ENCODE data around the gene EFCAB8. TPM values are rescaled to one million over a fixed set of nuclear protein-coding genes. Genes with fewer than 3 reads are reported as not detected.
"Not testable (repeated sequence)": the region's sequence is repeated elsewhere in the genome, so short reads cannot be mapped to it uniquely, and the experiment has no call there.

Gene EFCAB8
- total RNA-seq, 1 donor from 2014 or later: 0.05 TPM

- no peak for DNase-seq (ENCODE audit: low read depth)
Measured at GRCh38 chr20:32842688-32843524, 15.8 kb upstream of the EFCAB8 start.

- no peak for DNase-seq (ENCODE audit: low read depth)
Measured at GRCh38 chr20:32845786-32846185, 12.9 kb upstream of the EFCAB8 start.

GRCh38 chr20:32846852-32847251, 11.9 kb upstream of the EFCAB8 start:
- DNase-seq (ENCODE audit: low read depth): no peak

- no peak for DNase-seq (ENCODE audit: low read depth)
Measured at GRCh38 chr20:32847964-32848363, 10.8 kb upstream of the EFCAB8 start.

- DNase-seq (ENCODE audit: low read depth): no peak
Measured at GRCh38 chr20:32848846-32849245, 9.9 kb upstream of the EFCAB8 start.

GRCh38 chr20:32849577-32849976, 9.1 kb upstream of the EFCAB8 start:
- DNase-seq (ENCODE audit: low read depth): no peak

- DNase-seq (ENCODE audit: low read depth): no peak
Measured at GRCh38 chr20:32855387-32855786, 3.3 kb upstream of the EFCAB8 start.

GRCh38 chr20:32858189-32858588, 534 bp upstream of the EFCAB8 start:
- DNase-seq (ENCODE audit: low read depth): no peak

GRCh38 chr20:32861446-32861845, 2.7 kb downstream of the EFCAB8 start:
- DNase-seq (ENCODE audit: low read depth): no peak

GRCh38 chr20:32869562-32869961, 10.8 kb downstream of the EFCAB8 start:
- no peak for DNase-seq (ENCODE audit: low read depth)

GRCh38 chr20:32870526-32870925, 11.8 kb downstream of the EFCAB8 start:
- not testable (repeated sequence) for DNase-seq (ENCODE audit: low read depth)

GRCh38 chr20:32870985-32871384, 12.3 kb downstream of the EFCAB8 start:
- no peak for DNase-seq (ENCODE audit: low read depth)

GRCh38 chr20:32871627-32872160, 13.0 kb downstream of the EFCAB8 start:
- no peak for DNase-seq (ENCODE audit: low read depth)

- DNase-seq (ENCODE audit: low read depth): no peak
Measured at GRCh38 chr20:32872266-32872665, 13.5 kb downstream of the EFCAB8 start.

GRCh38 chr20:32875673-32876072, 16.9 kb downstream of the EFCAB8 start:
- DNase-seq (ENCODE audit: low read depth): no peak

GRCh38 chr20:32877507-32877906, 18.8 kb downstream of the EFCAB8 start:
- DNase-seq (ENCODE audit: low read depth): no peak

GRCh38 chr20:32878820-32879219, 20.1 kb downstream of the EFCAB8 start:
- no peak for DNase-seq (ENCODE audit: low read depth)

- DNase-seq (ENCODE audit: low read depth): no peak
Measured at GRCh38 chr20:32879538-32879937, 20.8 kb downstream of the EFCAB8 start.

GRCh38 chr20:32880635-32881034, 21.9 kb downstream of the EFCAB8 start:
- no peak for DNase-seq (ENCODE audit: low read depth)

- no peak for DNase-seq (ENCODE audit: low read depth)
Measured at GRCh38 chr20:32883081-32883480, 24.4 kb downstream of the EFCAB8 start.

- no peak for DNase-seq (ENCODE audit: low read depth)
Measured at GRCh38 chr20:32885185-32885584, 26.5 kb downstream of the EFCAB8 start.

- no peak for DNase-seq (ENCODE audit: low read depth)
Measured at GRCh38 chr20:32885952-32886351, 27.2 kb downstream of the EFCAB8 start.

GRCh38 chr20:32886652-32887051, 27.9 kb downstream of the EFCAB8 start:
- DNase-seq (ENCODE audit: low read depth): no peak

GRCh38 chr20:32887492-32887891, 28.8 kb downstream of the EFCAB8 start:
- DNase-seq (ENCODE audit: low read depth): no peak
